GM12878 (cell line): ENCODE results near the gene EFCAB8. TPM values are rescaled to one million over a fixed set of nuclear protein-coding genes. Genes with fewer than 3 reads are reported as not detected.

Experiments used
- CTCF ChIP-seq, 3 experiments: IDR thresholded peaks in 2 of 3; conservative IDR thresholded peaks in 1 of 3; 2 replicates each; pipeline ENCODE4 v1.5.1; 2011; ENCODE audit warnings: low read depth in 3 of 3, low read length in 3 of 3, mild to moderate bottlenecking in 3 of 3, control low read depth in 2 of 3, moderate library complexity in 2 of 3, inconsistent platforms in 1 of 3, mixed read lengths in 1 of 3; ENCODE audit not compliant: control insufficient read depth in 2 of 3, insufficient read depth in 1 of 3; ENCODE audit errors: extremely low read depth in 1 of 3
- EGR1 ChIP-seq, 2 experiments: IDR thresholded peaks; 1 replicate in 1 of 2; 2 replicates in 1 of 2; pipeline ENCODE4 v1.6.1; 2011 to 2012; ENCODE audit warnings: low read depth in 2 of 2, low read length in 2 of 2, borderline replicate concordance in 1 of 2, mild to moderate bottlenecking in 1 of 2, moderate library complexity in 1 of 2
- HDAC2 ChIP-seq: fragments of 200-600 bp; sonication (generic); IDR thresholded peaks from 2 replicates; pipeline ENCODE4 v1.6.1; 2017
- HDAC6 ChIP-seq: fragments of 200-600 bp; sonication (generic); IDR thresholded peaks from one replicate; pipeline ENCODE4 v1.8.0; 2017; ENCODE audit warnings: antibody characterized with exemption; ENCODE audit not compliant: unreplicated experiment
- JUNB ChIP-seq: IDR thresholded peaks from 2 replicates; pipeline ENCODE4 v1.6.1; 2016; ENCODE audit warnings: antibody characterized with exemption, mild to moderate bottlenecking
- MYC ChIP-seq: IDR thresholded peaks from 2 replicates; pipeline ENCODE4 v1.6.1; 2011; ENCODE audit warnings: mild to moderate bottlenecking, low read length, moderate library complexity, inconsistent platforms; ENCODE audit not compliant: insufficient read depth, insufficient replicate concordance, insufficient read length, severe bottlenecking
- RAD51 ChIP-seq: fragments of 450-650 bp; IDR thresholded peaks from 2 replicates; pipeline ENCODE4 v1.6.1; 2016; ENCODE audit warnings: moderate library complexity, mild to moderate bottlenecking, inconsistent platforms
- RFX5 ChIP-seq: IDR thresholded peaks from 2 replicates; pipeline ENCODE4 v1.6.1; 2011; ENCODE audit warnings: low read depth, low read length, improper control_type of control experiment
- TAF1 ChIP-seq: IDR thresholded peaks from 2 replicates; pipeline ENCODE4 v1.6.1; 2011; ENCODE audit warnings: mild to moderate bottlenecking, low read depth, low read length, borderline replicate concordance
- TCF3 ChIP-seq: IDR thresholded peaks from 2 replicates; pipeline ENCODE4 v1.6.1; 2012; ENCODE audit warnings: low read depth, mild to moderate bottlenecking, low read length, borderline replicate concordance; ENCODE audit not compliant: insufficient read depth
- polyA plus RNA-seq, 11 experiments: library from polyadenylated mRNA; depleted of rRNA in 4 of 11; unstranded in 6 of 11; stranded (reverse) in 5 of 11; fragments of >200 nt; fragmentation: Nextera tagmentation in 4 of 11; fragmentation: Illumina TruSeq in 1 of 11; extraction: Ambion mirVana in 4 of 11; extraction: Trizol in 1 of 11; gene quantifications; 1 replicate in 1 of 11; 2 replicates in 10 of 11; pipeline versions ENCODE4 v1.2.1 to v1.2.3, GENCODE V29; 2011 to 2016; ENCODE audit warnings: inconsistent platforms in 2 of 11, missing spikeins in 2 of 11, low read depth in 1 of 11
- total RNA-seq, 4 experiments: library from RNA; depleted of rRNA in 3 of 4; stranded (reverse); fragments of >200 nt in 3 of 4; fragmentation: Illumina TruSeq in 1 of 4; extraction: Trizol in 1 of 4; gene quantifications; 2 replicates each; pipeline versions ENCODE4 v1.2.1 to v1.2.3, GENCODE V29; 2013 to 2021

Gene EFCAB8
- total and polyA plus RNA-seq, 10 of the 15 experiments (the other 5 are each of a cell fraction or from before 2014, with no cell fraction given), result 0.04 to 0.18 (median 0.06) TPM; not detected in 4

- TF ChIP-seq EGR1 (IDR thresholded peaks at IDR 0.05; ENCODE audit: borderline replicate concordance in 1 of 2, low read depth in 2 of 2, low read length in 2 of 2) (no peak), MYC (no peak), JUNB (no peak), TCF3 (no peak), CTCF (IDR thresholded peaks at IDR 0.05 in 2 of 3, conservative IDR thresholded peaks at IDR 0.05 in 1 of 3; ENCODE audit: control insufficient read depth in 2 of 3, extremely low read depth in 1 of 3, insufficient read depth in 1 of 3, low read depth in 3 of 3, low read length in 3 of 3) (no peak), RAD51 (no peak), RFX5 (no peak), HDAC6 (no peak), HDAC2 (no peak), TAF1 (no peak)
These were observed 107.7 kb downstream of the EFCAB8 start (continued) for GRCh38 chr20:32966382-32966781.
